Neural cell (in vitro differentiated cells): Measurements from ENCODE around the gene RHOXF1. TPM values are rescaled to one million over a fixed set of nuclear protein-coding genes. Genes with fewer than 3 reads are reported as not detected.
"Not testable (repeated sequence)": the region's sequence is repeated elsewhere in the genome, so short reads cannot be mapped to it uniquely, and the experiment has no call there.

ENCODE experiments used
- H2AFZ ChIP-seq: fragments of 200-600, 300-800 bp; sonication (generic), shearing (Covaris generic); 2 replicates; pipeline ENCODE4 v1.6.0; 2014; ENCODE audit warnings: low read depth, mild to moderate bottlenecking, antibody characterized with exemption, low read length, moderate library complexity
- H3F3A ChIP-seq: fragments of 200-600 bp; shearing (Covaris generic); 2 replicates; pipeline ENCODE4 v1.6.1; 2016; ENCODE audit warnings: mild to moderate bottlenecking, moderate library complexity, mixed read lengths, antibody characterized with exemption, low read length; ENCODE audit not compliant: insufficient read depth, poor library complexity, severe bottlenecking
- H3K27ac ChIP-seq: fragments of 200-600, 300-800 bp; sonication (generic), shearing (Covaris generic); 2 replicates; pipeline ENCODE4 v1.5.1; 2014; ENCODE audit warnings: mild to moderate bottlenecking, low read length, moderate library complexity
- H3K27me3 ChIP-seq: fragments of 300-800, 200-600 bp; sonication (generic), shearing (Covaris generic); 2 replicates; pipeline ENCODE4 v1.6.0; 2014; ENCODE audit warnings: mild to moderate bottlenecking, low read depth, low read length, moderate library complexity; ENCODE audit not compliant: insufficient read depth
- H3K36me3 ChIP-seq: fragments of 300-800, 200-600 bp; sonication (generic), shearing (Covaris generic); 2 replicates; pipeline ENCODE4 v1.5.1; 2014; ENCODE audit warnings: mild to moderate bottlenecking, antibody characterized with exemption, low read length, moderate library complexity; ENCODE audit not compliant: insufficient read depth
- H3K4me2 ChIP-seq: fragments of 300-800, 200-600 bp; sonication (generic), shearing (Covaris generic); 2 replicates; pipeline ENCODE4 v1.6.0; 2014; ENCODE audit warnings: mild to moderate bottlenecking, low read length
- H3K4me3 ChIP-seq: fragments of 300-800, 200-600 bp; sonication (generic), shearing (Covaris generic); 2 replicates; pipeline ENCODE4 v1.5.1; 2014; ENCODE audit warnings: mild to moderate bottlenecking, low read length, moderate library complexity
- H3K79me2 ChIP-seq: fragments of 200-600 bp; shearing (Covaris generic); replicated peaks from 2 replicates; pipeline ENCODE4 v1.6.0; 2014; ENCODE audit warnings: mild to moderate bottlenecking, low read length, moderate library complexity; ENCODE audit not compliant: insufficient read depth
- H3K9ac ChIP-seq: fragments of 300-800, 200-600 bp; sonication (generic), shearing (Covaris generic); 2 replicates; pipeline ENCODE4 v1.6.1; 2016; ENCODE audit warnings: mild to moderate bottlenecking, low read length, mixed read lengths
- H3K9me2 ChIP-seq: fragments of 200-600 bp; shearing (Covaris generic); 2 replicates; pipeline ENCODE4 v1.6.1; 2016; ENCODE audit warnings: mild to moderate bottlenecking, low read length, mixed read lengths; ENCODE audit not compliant: insufficient read depth
- H3K9me3 ChIP-seq: fragments of 200-600, 300-800 bp; sonication (generic), shearing (Covaris generic); 2 replicates; pipeline ENCODE4 v1.6.1; 2016; ENCODE audit warnings: mild to moderate bottlenecking, mixed run types, low read length, moderate library complexity, mixed read lengths
- H4K20me1 ChIP-seq: fragments of 200-600 bp; shearing (Covaris generic); 2 replicates; pipeline ENCODE4 v1.6.1; 2016; ENCODE audit warnings: mild to moderate bottlenecking, mixed run types; ENCODE audit not compliant: insufficient read depth
- EP300 ChIP-seq: fragments of 450-650 bp; conservative IDR thresholded peaks from 2 replicates; pipeline ENCODE4 v1.6.1; 2014; ENCODE audit warnings: antibody characterized with exemption, mild to moderate bottlenecking, moderate library complexity; ENCODE audit not compliant: poor library complexity, severe bottlenecking
- EZH2 ChIP-seq: fragments of 200-600, 300-800 bp; shearing (Covaris generic), sonication (generic); IDR thresholded peaks from 2 replicates; pipeline ENCODE4 v1.6.1; 2014; ENCODE audit warnings: antibody characterized with exemption, low read length, borderline replicate concordance, mild to moderate bottlenecking; ENCODE audit not compliant: insufficient read depth, poor library complexity, severe bottlenecking
- MXI1 ChIP-seq: fragments of 450-650 bp; conservative IDR thresholded peaks from 2 replicates; pipeline ENCODE4 v1.6.1; 2014; ENCODE audit warnings: antibody characterized with exemption, mild to moderate bottlenecking; ENCODE audit not compliant: poor library complexity, severe bottlenecking
- POLR2AphosphoS5 ChIP-seq: IDR thresholded peaks from 2 replicates; pipeline ENCODE4 v1.6.1; 2012
- RAD21 ChIP-seq: fragments of 450-650 bp; conservative IDR thresholded peaks from 2 replicates; pipeline ENCODE4 v1.6.1; 2014; ENCODE audit warnings: antibody characterized with exemption, mild to moderate bottlenecking, moderate library complexity
- SMC3 ChIP-seq: fragments of 450-650 bp; conservative IDR thresholded peaks from 2 replicates; pipeline ENCODE4 v1.6.1; 2014; ENCODE audit warnings: antibody characterized with exemption, mild to moderate bottlenecking, moderate library complexity; ENCODE audit not compliant: poor library complexity
- TAF1 ChIP-seq: IDR thresholded peaks from 2 replicates; pipeline ENCODE4 v1.6.1; 2012; ENCODE audit warnings: low read depth
- polyA plus RNA-seq: library from polyadenylated mRNA; depleted of rRNA; stranded (reverse); fragments of >200 nt; gene quantifications from 2 replicates; pipeline ENCODE4 v1.2.3, GENCODE V29; 2014
- TF ChIP-seq, protein P1 (sequence below): fragments of 450-650 bp; IDR thresholded peaks from 2 replicates; pipeline ENCODE4 v1.5.1; 2014; ENCODE audit warnings: antibody characterized with exemption, mild to moderate bottlenecking, moderate library complexity; ENCODE audit not compliant: poor library complexity, severe bottlenecking
- TF ChIP-seq, protein P2 (sequence below): IDR thresholded peaks from 2 replicates; pipeline ENCODE4 v1.6.1; 2012; ENCODE audit warnings: borderline replicate concordance

Gene RHOXF1
- polyA plus RNA-seq, 1 donor from 2014 or later: 1.6 TPM

DNA sequence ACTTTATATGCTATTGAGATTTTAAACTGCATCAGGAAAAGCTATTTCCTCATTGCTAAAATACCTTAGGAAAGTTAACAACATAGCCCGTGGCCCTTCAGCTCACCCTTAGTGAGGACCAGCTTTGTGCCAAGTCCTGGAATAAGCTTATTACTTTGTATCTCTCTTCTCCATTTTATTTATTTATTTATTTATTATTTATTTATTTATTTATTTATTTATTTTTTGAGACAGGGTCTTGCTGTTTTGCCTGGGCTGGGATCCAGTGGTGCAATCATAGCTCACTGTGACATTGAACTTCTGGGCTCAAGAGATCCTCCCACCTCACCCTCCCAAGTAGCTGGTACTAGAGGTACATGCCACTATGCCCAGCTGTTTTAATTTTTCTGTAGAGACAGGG, 6.3 kb downstream of the RHOXF1 start:
- no peak overlapping the region for H2AFZ ChIP-seq
- H3F3A ChIP-seq: no peaks in the 10 kb centered on the region
- no peaks in the 10 kb centered on the region for H3K36me3 ChIP-seq
- no peak for TF ChIP-seq MXI1
- no peak for TF ChIP-seq TAF1
- no peak for TF ChIP-seq SMC3
- TF ChIP-seq, protein P1, sequence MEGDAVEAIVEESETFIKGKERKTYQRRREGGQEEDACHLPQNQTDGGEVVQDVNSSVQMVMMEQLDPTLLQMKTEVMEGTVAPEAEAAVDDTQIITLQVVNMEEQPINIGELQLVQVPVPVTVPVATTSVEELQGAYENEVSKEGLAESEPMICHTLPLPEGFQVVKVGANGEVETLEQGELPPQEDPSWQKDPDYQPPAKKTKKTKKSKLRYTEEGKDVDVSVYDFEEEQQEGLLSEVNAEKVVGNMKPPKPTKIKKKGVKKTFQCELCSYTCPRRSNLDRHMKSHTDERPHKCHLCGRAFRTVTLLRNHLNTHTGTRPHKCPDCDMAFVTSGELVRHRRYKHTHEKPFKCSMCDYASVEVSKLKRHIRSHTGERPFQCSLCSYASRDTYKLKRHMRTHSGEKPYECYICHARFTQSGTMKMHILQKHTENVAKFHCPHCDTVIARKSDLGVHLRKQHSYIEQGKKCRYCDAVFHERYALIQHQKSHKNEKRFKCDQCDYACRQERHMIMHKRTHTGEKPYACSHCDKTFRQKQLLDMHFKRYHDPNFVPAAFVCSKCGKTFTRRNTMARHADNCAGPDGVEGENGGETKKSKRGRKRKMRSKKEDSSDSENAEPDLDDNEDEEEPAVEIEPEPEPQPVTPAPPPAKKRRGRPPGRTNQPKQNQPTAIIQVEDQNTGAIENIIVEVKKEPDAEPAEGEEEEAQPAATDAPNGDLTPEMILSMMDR: no peak
- TF ChIP-seq POLR2AphosphoS5: no peak
- TF ChIP-seq, protein P2, sequence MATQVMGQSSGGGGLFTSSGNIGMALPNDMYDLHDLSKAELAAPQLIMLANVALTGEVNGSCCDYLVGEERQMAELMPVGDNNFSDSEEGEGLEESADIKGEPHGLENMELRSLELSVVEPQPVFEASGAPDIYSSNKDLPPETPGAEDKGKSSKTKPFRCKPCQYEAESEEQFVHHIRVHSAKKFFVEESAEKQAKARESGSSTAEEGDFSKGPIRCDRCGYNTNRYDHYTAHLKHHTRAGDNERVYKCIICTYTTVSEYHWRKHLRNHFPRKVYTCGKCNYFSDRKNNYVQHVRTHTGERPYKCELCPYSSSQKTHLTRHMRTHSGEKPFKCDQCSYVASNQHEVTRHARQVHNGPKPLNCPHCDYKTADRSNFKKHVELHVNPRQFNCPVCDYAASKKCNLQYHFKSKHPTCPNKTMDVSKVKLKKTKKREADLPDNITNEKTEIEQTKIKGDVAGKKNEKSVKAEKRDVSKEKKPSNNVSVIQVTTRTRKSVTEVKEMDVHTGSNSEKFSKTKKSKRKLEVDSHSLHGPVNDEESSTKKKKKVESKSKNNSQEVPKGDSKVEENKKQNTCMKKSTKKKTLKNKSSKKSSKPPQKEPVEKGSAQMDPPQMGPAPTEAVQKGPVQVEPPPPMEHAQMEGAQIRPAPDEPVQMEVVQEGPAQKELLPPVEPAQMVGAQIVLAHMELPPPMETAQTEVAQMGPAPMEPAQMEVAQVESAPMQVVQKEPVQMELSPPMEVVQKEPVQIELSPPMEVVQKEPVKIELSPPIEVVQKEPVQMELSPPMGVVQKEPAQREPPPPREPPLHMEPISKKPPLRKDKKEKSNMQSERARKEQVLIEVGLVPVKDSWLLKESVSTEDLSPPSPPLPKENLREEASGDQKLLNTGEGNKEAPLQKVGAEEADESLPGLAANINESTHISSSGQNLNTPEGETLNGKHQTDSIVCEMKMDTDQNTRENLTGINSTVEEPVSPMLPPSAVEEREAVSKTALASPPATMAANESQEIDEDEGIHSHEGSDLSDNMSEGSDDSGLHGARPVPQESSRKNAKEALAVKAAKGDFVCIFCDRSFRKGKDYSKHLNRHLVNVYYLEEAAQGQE: no peak
- no peak for TF ChIP-seq RAD21
- TF ChIP-seq EP300: no peak
- TF ChIP-seq EZH2: no peak
- H3K9me3 ChIP-seq: no peaks in the 10 kb centered on the region
- no peaks in the 10 kb centered on the region for H4K20me1 ChIP-seq
- H3K4me2 ChIP-seq: no peak overlapping the region
- no peaks in the 10 kb centered on the region for H3K79me2 ChIP-seq
- no peaks in the 10 kb centered on the region for H3K27me3 ChIP-seq
- no peak overlapping the region for H3K9ac ChIP-seq
- no peak overlapping the region for H3K4me3 ChIP-seq
- no peaks in the 10 kb centered on the region for H3K9me2 ChIP-seq
- no peak overlapping the region for H3K27ac ChIP-seq

DNA sequence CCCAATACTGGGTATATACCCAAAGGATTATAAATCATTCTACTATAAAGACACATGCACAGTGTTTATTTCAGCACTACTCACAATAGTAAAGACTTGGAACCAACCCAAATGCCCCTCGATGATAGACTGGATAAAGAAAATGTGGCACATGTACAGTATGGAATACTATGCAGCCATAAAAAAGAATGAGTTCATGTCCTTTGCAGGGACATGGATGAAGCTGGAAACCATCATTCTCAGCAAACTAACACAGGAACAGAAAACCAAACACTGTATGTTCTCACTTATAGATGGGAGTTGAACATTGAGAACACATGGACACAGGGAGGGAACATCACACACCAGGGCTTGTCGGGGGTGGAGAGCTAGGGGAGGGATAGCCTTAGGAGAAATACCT, 11.0 kb downstream of the RHOXF1 start:
- H3K9me2 ChIP-seq, H3K9me3 ChIP-seq: not testable (repeated sequence)

DNA sequence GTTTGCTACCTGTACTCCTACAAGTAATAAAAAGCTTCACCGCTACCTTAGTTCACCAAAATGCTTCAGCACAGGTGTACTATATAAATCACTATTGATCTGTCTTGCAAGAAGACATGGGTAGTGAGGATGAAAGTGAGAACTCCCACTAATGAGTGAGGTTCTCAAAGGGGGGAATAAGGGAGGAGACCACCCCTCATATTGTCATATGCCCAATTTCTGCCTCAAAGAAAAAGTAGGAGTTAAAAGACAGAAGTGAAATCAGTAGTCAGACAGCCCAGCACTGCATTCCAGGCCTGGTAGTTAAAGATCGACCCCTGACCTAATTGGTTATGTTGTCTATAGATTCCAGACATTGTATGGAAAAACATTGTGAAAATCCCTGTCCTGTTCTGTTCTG, 14.7 kb downstream of the RHOXF1 start:
- H3K27ac ChIP-seq, H3K79me2 ChIP-seq, H4K20me1 ChIP-seq, H3K36me3 ChIP-seq, H3K9me3 ChIP-seq, H2AFZ ChIP-seq, H3F3A ChIP-seq, H3K9ac ChIP-seq, H3K9me2 ChIP-seq, H3K4me2 ChIP-seq, H3K4me3 ChIP-seq, H3K27me3 ChIP-seq: not testable (repeated sequence)

More for the DNA sequence above, 11.0 kb downstream of the RHOXF1 start:
- H2AFZ ChIP-seq, H3K36me3 ChIP-seq, H3K9ac ChIP-seq, H4K20me1 ChIP-seq, H3K27ac ChIP-seq, H3F3A ChIP-seq, H3K27me3 ChIP-seq, H3K79me2 ChIP-seq, H3K4me2 ChIP-seq, H3K4me3 ChIP-seq: not testable (repeated sequence)
